Retinal pigment epithelial cell (primary cell): ENCODE data around the gene SAT2.

Experiments used
- DNase-seq: peaks from one replicate; pipeline ENCODE4 v3.0.0-alpha.2; 2010; ENCODE audit warnings: low read depth
- H3K4me3 ChIP-seq: 2 replicates; pipeline ENCODE4 v1.5.1; 2011; ENCODE audit warnings: mild to moderate bottlenecking, low read length, control low read depth, moderate library complexity
- CTCF ChIP-seq: conservative IDR thresholded peaks from 2 replicates; pipeline ENCODE4 v1.5.1; 2011; ENCODE audit warnings: low read depth, low read length, control low read depth, inconsistent platforms

SAT2 gene

GRCh38 chr17:7634384-7634783, 6.8 kb upstream of the SAT2 start:
- DNase-seq, result no peak
- TF ChIP-seq CTCF, result peak; percentile 85
- H3K4me3 ChIP-seq, result no peak overlapping the region

GRCh38 chr17:7633093-7633492, 5.5 kb upstream of the SAT2 start:
- DNase-seq, result no peak
- no peak for TF ChIP-seq CTCF
- H3K4me3 ChIP-seq, result no peak overlapping the region

- peak; percentile 62 for TF ChIP-seq CTCF
- no peak overlapping the region for H3K4me3 ChIP-seq
- no peak for DNase-seq
Observed at GRCh38 chr17:7632492-7632894, 4.9 kb upstream of the SAT2 start.

- no peak overlapping the region for H3K4me3 ChIP-seq
- TF ChIP-seq CTCF, result no peak
- DNase-seq, result no peak
Observed at GRCh38 chr17:7631398-7632380, 4.1 kb upstream of the SAT2 start.

- no peak for DNase-seq
- TF ChIP-seq CTCF, result no peak
- no peak within 1 kb of the TSS for H3K4me3 ChIP-seq
Observed at GRCh38 chr17:7629939-7630571, 2.4 kb upstream of the SAT2 start, which contains the start of gene SHBG. Gene SHBG, plus strand, starts transcription at chr17:7630135. Its CDS starts 38 bp downstream, at chr17:7630173.

GRCh38 chr17:7626956-7627249, 718 bp downstream of the SAT2 start:
- peak overlapping the region; percentile 84 for H3K4me3 ChIP-seq
- DNase-seq, result no peak
- no peak for TF ChIP-seq CTCF
